Measurements from ENCODE around the gene ACOT12.
"Not testable (repeated sequence)": the region's sequence is repeated elsewhere in the genome, so short reads cannot be mapped to it uniquely, and the experiment has no call there.

The ACOT12 gene

GRCh38 chr5:81337803-81338202 is 56.1 kb downstream of the ACOT12 start:
- no peak for DNase-seq

GRCh38 chr5:81336556-81336955 is 57.4 kb downstream of the ACOT12 start:
- no peak for DNase-seq

GRCh38 chr5:81335946-81336345 is 58.0 kb downstream of the ACOT12 start:
- no peak for DNase-seq

- DNase-seq = peak; percentile 81
Observed at GRCh38 chr5:81334304-81335061, 59.5 kb downstream of the ACOT12 start.

- no peak for DNase-seq
Observed at GRCh38 chr5:81326554-81326953, 67.4 kb downstream of the ACOT12 start.

GRCh38 chr5:81317536-81317935 is 76.4 kb downstream of the ACOT12 start:
- DNase-seq = no peak

GRCh38 chr5:81316571-81316970 is 77.4 kb downstream of the ACOT12 start:
- DNase-seq = no peak

GRCh38 chr5:81315830-81316229 is 78.1 kb downstream of the ACOT12 start:
- no peak for DNase-seq

- DNase-seq = no peak
Observed at GRCh38 chr5:81315336-81315735, 78.6 kb downstream of the ACOT12 start.

- DNase-seq = no peak
Observed at GRCh38 chr5:81314581-81314980, 79.4 kb downstream of the ACOT12 start.

GRCh38 chr5:81313686-81314085 is 80.2 kb downstream of the ACOT12 start:
- DNase-seq = no peak

- DNase-seq = no peak
Observed at GRCh38 chr5:81313278-81313677, 80.7 kb downstream of the ACOT12 start.

GRCh38 chr5:81310402-81311063 is 83.4 kb downstream of the ACOT12 start:
- DNase-seq = no peak

GRCh38 chr5:81308836-81309235 is 85.1 kb downstream of the ACOT12 start:
- no peak for DNase-seq

- no peak for DNase-seq
Observed at GRCh38 chr5:81305785-81306184, 88.1 kb downstream of the ACOT12 start.

- no peak for DNase-seq
Observed at GRCh38 chr5:81303563-81303962, 90.4 kb downstream of the ACOT12 start.

GRCh38 chr5:81302596-81302995 is 91.3 kb downstream of the ACOT12 start:
- no peak for DNase-seq

GRCh38 chr5:81301271-81302015 is 92.5 kb downstream of the ACOT12 start, which contains the start of gene ZCCHC9:
ZCCHC9 (plus strand) TSS chr5:81301587; CDS start chr5:81304758, 3,171 bp downstream.
- DNase-seq = peak; percentile 53

GRCh38 chr5:81300921-81301270 is 93.0 kb downstream of the ACOT12 start:
- DNase-seq = no peak

- no peak for DNase-seq
Observed at GRCh38 chr5:81297531-81297930, 96.4 kb downstream of the ACOT12 start.

- not testable (repeated sequence) for DNase-seq
Observed at GRCh38 chr5:81294021-81294420, 99.9 kb downstream of the ACOT12 start.

GRCh38 chr5:81292130-81292529 is 101.8 kb downstream of the ACOT12 start:
- DNase-seq = no peak

- no peak for DNase-seq
Observed at GRCh38 chr5:81290146-81290545, 103.8 kb downstream of the ACOT12 start.

- DNase-seq = no peak
Observed at GRCh38 chr5:81288021-81288433, 105.9 kb downstream of the ACOT12 start.
